ENCODE measurements around the gene AK1. TPM values are rescaled to one million over a fixed set of nuclear protein-coding genes. Genes with fewer than 3 reads are reported as not detected.

The AK1 gene
- total and polyA plus RNA-seq, 9 of the 15 experiments (the other 6 are each of a cell fraction or from before 2014, with no cell fraction given) = 10.1 to 71.8 (median 39.0) TPM

- peak; percentile 24; the same call in 1 of the 2 replicates for TF ChIP-seq REST (IDR thresholded peaks at IDR 0.05; ENCODE audit: borderline replicate concordance)
- TF ChIP-seq REST (CRISPR knock-in tag; IDR thresholded peaks at IDR 0.05; ENCODE audit: low read depth) = no peak; the same call in 1 of the 2 replicates
- TF ChIP-seq ARID4B (CRISPR knock-in tag; IDR thresholded peaks at IDR 0.05) = peak; percentile 49; the same call in 1 of the 2 replicates
- TF ChIP-seq ZNF551 (CRISPR knock-in tag; IDR thresholded peaks at IDR 0.05) = no peak
- TF ChIP-seq CEBPZ (IDR thresholded peaks at IDR 0.05; ENCODE audit: borderline replicate concordance, low read depth, low read length) = no peak
- no peak for TF ChIP-seq U2AF1 (optimal IDR thresholded peaks at IDR 0.05; ENCODE audit: low read depth, low read length)
- no peak for TF ChIP-seq HNRNPK (IDR thresholded peaks at IDR 0.05; ENCODE audit: low read depth, low read length, poor library complexity, severe bottlenecking)
- TF ChIP-seq MXI1 (IDR thresholded peaks at IDR 0.05; ENCODE audit: low read depth, low read length) = no peak
- peak; percentile 76 for TF ChIP-seq TAL1 (IDR thresholded peaks at IDR 0.05)
- peak; percentile 87 for TF ChIP-seq CXXC5 (CRISPR knock-in tag; IDR thresholded peaks at IDR 0.05)
Measured at GRCh38 chr9:127862075-127863011, 15.1 kb downstream of the AK1 start (continued).
